ENCODE data around the gene TRIM68.

DNA sequence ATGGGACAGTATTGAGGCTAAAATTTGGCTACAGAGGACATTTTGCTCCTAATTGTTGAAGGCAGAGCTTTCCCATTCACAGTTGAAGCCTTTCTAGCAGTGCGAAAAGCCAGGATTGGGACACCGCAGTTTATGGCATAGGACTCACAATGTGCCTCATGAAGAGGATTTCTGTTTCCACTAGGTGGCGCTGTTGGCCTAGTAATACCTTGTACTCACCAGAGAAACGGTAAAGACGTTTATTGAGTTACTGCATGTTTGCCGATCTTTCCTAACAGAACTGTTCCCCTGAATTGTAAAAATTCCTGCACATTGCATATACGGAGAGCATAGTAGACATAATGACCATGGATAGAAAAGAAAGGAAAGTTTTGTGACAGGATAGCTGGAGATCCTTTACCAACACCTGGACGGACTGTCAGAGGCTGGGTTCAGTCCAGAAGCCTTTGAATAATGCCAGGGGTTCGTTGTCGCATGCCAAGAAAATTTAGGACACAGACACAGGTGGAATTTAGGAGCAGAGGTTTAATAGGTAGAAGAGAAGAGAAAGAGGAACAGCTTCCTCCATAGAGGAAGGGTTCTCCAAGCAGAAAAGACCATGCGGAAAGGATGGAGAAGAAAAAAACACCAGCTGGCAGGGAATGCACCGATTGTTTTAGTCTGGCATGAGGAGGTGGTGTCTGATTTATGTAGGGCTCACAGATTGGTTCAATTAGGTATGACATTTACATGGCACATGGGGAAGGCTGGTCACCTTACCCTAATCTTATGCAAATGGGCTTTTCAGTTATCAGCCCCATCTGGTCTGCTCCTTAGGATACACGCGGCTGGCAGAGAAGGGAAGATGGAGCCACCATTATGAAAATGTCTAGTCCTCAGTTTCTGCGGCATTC is 18.4 kb upstream of the TRIM68 start:
- TF ChIP-seq GATA2 (IDR thresholded peaks at IDR 0.05; ENCODE audit: low read depth, low read length) = no peak
- TF ChIP-seq GATA3 (IDR thresholded peaks at IDR 0.05; ENCODE audit: low read depth, low read length) = no peak
